Ramos (cell line): ENCODE results near the gene STAC2.

ENCODE experiments used
- in situ Hi-C: fragments of 300-500 bp; cut with MboI; formaldehyde crosslinking; loops from one replicate; pipeline ENCODE4 v1.14.3; 2022; ENCODE audit warnings: low sequenced_read_pairs; ENCODE audit not compliant: unreplicated experiment

STAC2 gene

GRCh38 chr17:39169101-39169500 is 56.6 kb downstream of the STAC2 start:
- in situ Hi-C loops, result loop anchor here (25.0 kb wide), 1 partner anchor 182 kb away; no protein-coding TSS in a partner anchor

- in situ Hi-C loops, result loop anchor here (25.0 kb wide), 1 partner anchor 181 kb away; no protein-coding TSS in a partner anchor
These were observed 57.2 kb downstream of the STAC2 start for GRCh38 chr17:39168503-39168902.

- in situ Hi-C loops, result loop anchor here (25.0 kb wide), 1 partner anchor 180 kb away; no protein-coding TSS in a partner anchor
These were observed 58.3 kb downstream of the STAC2 start for GRCh38 chr17:39167476-39167875.

GRCh38 chr17:39166437-39167335 is 59.1 kb downstream of the STAC2 start:
- in situ Hi-C loops, result loop anchor here (25.0 kb wide), 1 partner anchor 179 kb away; no protein-coding TSS in a partner anchor

- in situ Hi-C loops, result loop anchor here (25.0 kb wide), 1 partner anchor 179 kb away; no protein-coding TSS in a partner anchor
These were observed 59.9 kb downstream of the STAC2 start, which contains the start of gene ARL5C for GRCh38 chr17:39165841-39166349. ARL5C (minus strand) TSS chr17:39166161; CDS start chr17:39165760, 401 bp downstream.

GRCh38 chr17:39165178-39165840 is 60.4 kb downstream of the STAC2 start:
- in situ Hi-C loops, result loop anchor here (25.0 kb wide), 1 partner anchor 178 kb away; no protein-coding TSS in a partner anchor

GRCh38 chr17:39164675-39165143 is 61.0 kb downstream of the STAC2 start:
- in situ Hi-C loops, result loop anchor here (25.0 kb wide), 1 partner anchor 177 kb away; no protein-coding TSS in a partner anchor

GRCh38 chr17:39161962-39162361 is 63.8 kb downstream of the STAC2 start:
- in situ Hi-C loops, result loop anchor here (25.0 kb wide), 1 partner anchor 175 kb away; no protein-coding TSS in a partner anchor
